Measurements from ENCODE around the gene PPIB. TPM values are rescaled to one million over a fixed set of nuclear protein-coding genes. Genes with fewer than 3 reads are reported as not detected.

PPIB gene
- total and polyA plus RNA-seq, 9 of the 15 experiments (the other 6 are each of a cell fraction or from before 2014, with no cell fraction given) = 306 to 746 (median 439) TPM

- peak; percentile 82 for TF ChIP-seq POLR2B (IDR thresholded peaks at IDR 0.05; ENCODE audit: low read depth, partially characterized antibody)
- peak; percentile 90 for TF ChIP-seq RBM22 (IDR thresholded peaks at IDR 0.05; ENCODE audit: low read depth, low read length, poor library complexity, severe bottlenecking)
- TF ChIP-seq ELF2 (CRISPR knock-in tag; IDR thresholded peaks at IDR 0.05) = peak; percentile 79; the same call in 1 of the 2 replicates
- no peak for TF ChIP-seq ZNF740 (CRISPR knock-in tag; IDR thresholded peaks at IDR 0.05)
- no peak for TF ChIP-seq ZNF740 (tag; IDR thresholded peaks at IDR 0.05)
- no peak for TF ChIP-seq POLR2AphosphoS5 (IDR thresholded peaks at IDR 0.05; ENCODE audit: control insufficient read depth, insufficient read depth, low read depth, low read length)
- 0 out of 2 replicates have a peak, but pooled peaks have one; percentile 32 for TF ChIP-seq DEAF1 (CRISPR knock-in tag; IDR thresholded peaks at IDR 0.05)
- peak; percentile 85 for TF ChIP-seq CTCFL (IDR thresholded peaks at IDR 0.05; ENCODE audit: borderline replicate concordance, insufficient read depth, low read depth, low read length, poor library complexity, severe bottlenecking)
- TF ChIP-seq ZNF707 (CRISPR knock-in tag; conservative IDR thresholded peaks at IDR 0.05) = no peak
- no peak for TF ChIP-seq NFE2L1 (tag; IDR thresholded peaks at IDR 0.05; ENCODE audit: borderline replicate concordance, low read depth)
- TF ChIP-seq CHD2 (IDR thresholded peaks at IDR 0.05; ENCODE audit: low read depth, low read length) = 0 out of 2 replicates have a peak, but pooled peaks have one; percentile 6
- peak; percentile 79 for TF ChIP-seq E2F8 (IDR thresholded peaks at IDR 0.05; ENCODE audit: low read depth, partially characterized antibody)
- TF ChIP-seq CGGBP1 (CRISPR knock-in tag; IDR thresholded peaks at IDR 0.05) = no peak
- TF ChIP-seq HCFC1 (IDR thresholded peaks at IDR 0.05; ENCODE audit: low read depth, low read length) = 0 out of 2 replicates have a peak, but pooled peaks have one; percentile 39
- peak; percentile 29; the same call in 1 of the 2 replicates for TF ChIP-seq ZBED1 (IDR thresholded peaks at IDR 0.05)
- no peak for TF ChIP-seq EGR1 (conservative IDR thresholded peaks at IDR 0.05)
- no peak for TF ChIP-seq ZNF354B (CRISPR knock-in tag; IDR thresholded peaks at IDR 0.05)
Observed at GRCh38 chr15:64153480-64154367, 9.1 kb downstream of the PPIB start (continued).

All from K562 (cell line).